ENCODE measurements around the gene HBP1.
A peak's percentile ranks its signal among the peaks of the same experiment; 100 is the strongest.

Gene HBP1

GRCh38 chr7:107157091-107157490 lies 11.7 kb upstream of the HBP1 start:
- DNase-seq, result no peak

DNA sequence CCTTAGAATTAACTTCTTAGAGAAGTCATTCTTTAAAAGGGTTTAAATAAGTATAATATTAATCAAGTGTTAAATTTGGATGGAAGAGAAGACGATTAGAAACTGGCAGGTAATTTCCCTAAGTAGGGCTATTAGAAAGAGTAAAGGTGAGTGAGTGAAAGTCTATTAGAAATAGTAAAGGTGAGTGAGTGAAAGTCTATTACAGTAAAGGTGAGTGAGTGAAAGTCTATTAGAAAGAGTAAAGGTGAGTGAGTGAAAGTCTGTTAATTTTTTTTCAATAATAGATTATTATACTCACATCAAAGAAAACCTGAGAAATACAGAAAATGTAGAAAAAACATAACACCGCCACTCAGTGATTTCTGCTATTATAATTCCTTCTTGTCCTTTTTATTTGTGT lies 10.8 kb upstream of the HBP1 start:
- DNase-seq, result no peak

DNA sequence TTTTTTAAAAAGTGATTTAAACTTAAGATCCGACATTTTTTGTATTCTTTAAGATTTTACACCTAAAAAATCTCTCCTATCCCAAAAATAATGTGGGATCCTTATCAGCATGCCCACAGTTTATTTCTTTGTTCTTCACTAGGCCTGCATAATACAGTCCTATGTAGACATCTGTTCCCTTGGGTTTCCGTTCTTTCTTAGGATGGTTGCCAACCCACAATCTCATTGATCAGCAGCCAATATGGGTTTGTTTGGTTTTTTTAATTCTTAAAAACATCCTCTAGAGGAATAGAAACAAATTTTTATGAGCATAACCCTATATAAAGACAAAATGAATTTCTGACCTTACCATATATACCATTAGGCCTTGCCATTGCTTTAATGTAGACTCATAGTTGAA lies 8.4 kb upstream of the HBP1 start:
- DNase-seq, result no peak

DNA sequence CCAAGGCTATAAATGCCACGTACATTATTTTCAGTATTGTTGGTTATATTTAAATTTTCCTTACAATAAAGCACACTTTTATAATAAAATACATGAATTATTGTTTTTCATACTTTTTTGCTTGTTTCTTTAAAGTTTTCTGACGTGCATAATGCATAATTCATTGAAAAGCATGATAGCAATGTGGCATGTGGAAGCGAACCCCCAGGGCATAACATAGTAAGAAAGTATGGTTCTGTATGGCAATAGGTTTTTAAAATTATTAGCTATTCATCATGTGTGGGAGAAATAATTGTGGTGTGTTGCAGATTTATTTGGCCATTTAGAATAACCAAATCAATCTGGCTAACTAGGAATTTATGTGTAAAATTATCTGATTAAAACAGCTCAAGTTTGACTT lies 7.4 kb upstream of the HBP1 start:
- no peak for DNase-seq

DNA sequence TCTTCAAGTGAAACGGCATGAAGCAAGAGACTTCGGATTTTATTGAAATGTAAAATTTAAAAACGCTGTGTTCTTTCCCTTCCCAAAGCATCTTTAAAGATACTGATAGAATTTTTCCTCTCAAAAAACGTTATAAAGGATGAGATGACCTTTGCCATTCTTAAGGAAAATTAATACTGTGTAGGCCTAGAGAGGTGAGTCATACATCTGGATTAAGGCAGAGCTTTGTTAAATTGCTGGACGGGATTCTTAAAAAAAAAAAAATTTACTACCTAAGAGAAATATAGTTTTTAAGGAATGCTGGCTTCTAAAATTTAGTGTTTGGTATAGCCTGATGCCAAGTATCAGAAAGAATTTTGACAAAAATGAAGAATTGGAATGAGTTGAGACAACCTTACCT lies 6.3 kb upstream of the HBP1 start:
- DNase-seq, result no peak

GRCh38 chr7:107164092-107164491 lies 4.7 kb upstream of the HBP1 start:
- DNase-seq, result no peak

DNA sequence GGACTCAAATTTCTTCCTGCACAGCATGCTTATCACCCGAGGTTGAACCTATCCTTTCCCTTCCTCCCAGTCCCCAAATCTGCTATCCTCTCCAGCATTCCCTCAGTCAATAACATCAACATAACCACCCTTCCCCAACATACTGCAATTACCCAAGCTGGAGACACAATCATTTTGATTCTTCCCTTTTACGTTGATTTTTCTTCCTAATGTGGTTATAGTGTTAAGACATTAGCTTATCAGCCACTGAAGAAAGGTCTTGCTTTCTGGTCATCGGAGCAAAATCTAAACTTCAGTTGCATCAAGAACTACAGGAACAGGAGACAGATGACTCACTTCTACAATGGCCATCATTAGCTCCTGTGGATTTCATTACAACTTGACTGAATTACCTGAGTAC lies 3.5 kb upstream of the HBP1 start:
- no peak for DNase-seq

GRCh38 chr7:107166736-107167426 lies 1.9 kb upstream of the HBP1 start:
- no peak for DNase-seq

GRCh38 chr7:107167483-107168232 lies 1.1 kb upstream of the HBP1 start:
- no peak for DNase-seq

GRCh38 chr7:107169120-107170050 lies 582 bp downstream of the HBP1 start:
- peak; percentile 77 for DNase-seq

DNA sequence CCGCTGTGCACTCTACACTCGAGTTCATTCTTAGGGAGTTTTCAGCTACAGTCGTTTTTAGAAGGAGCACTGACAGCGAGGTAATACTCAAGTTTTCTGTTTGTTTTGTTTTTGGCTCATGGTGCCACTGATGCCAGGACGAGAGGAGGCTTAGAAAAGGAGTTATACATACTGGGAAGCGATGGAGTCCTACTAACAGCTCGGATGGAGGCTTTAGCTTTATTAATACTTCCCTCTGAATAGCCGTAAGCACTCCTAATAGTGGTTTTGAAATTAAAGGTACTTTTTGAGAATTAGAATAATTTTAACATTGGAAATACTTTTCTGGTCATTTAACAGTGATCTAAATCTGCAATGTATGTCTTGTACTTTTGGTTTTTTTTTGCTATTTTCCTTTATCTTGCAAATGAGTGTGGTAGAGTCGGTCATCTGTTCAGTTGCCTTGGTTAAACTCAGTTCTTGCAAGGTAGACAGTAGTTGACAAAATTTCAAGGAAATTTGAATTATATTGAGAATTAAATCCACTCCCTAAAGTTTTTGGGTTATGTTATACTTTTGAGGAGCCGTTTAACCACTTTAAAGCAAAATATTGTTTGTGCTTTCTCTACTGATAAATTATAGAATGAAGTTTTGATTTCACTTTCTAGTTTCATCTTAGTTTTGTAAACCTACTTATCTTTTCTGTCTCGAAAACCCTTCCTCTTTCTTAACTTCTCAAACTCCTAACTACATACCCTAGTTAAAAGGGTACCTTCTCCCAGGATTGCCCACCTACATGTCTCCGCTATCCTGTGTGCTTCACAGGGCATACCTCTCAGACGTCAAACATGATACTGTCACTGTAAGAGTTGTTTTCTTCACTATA lies 1.5 kb downstream of the HBP1 start:
- no peak for DNase-seq

DNA sequence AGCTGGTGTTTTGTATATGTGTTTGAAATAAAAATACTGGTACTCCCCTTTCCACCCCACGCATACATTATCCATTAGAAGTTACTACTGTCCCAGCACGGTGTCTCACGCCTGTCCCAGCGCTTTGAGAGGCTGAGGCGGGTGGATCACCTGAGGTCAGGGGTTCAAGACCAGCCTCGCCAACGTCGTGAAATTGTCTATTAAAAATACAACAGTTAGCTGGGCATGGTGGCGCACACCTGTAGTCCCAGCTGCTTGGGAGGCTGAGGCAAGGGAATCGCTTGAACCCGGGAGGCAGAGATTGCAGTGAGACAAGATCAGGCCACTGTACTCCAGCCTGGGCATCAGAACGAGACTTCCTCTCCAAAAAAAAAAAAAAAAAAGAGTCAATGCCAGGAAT lies 2.7 kb downstream of the HBP1 start:
- DNase-seq, result no peak

- DNase-seq, result no peak
These were observed 3.7 kb downstream of the HBP1 start for GRCh38 chr7:107172276-107173032.

DNA sequence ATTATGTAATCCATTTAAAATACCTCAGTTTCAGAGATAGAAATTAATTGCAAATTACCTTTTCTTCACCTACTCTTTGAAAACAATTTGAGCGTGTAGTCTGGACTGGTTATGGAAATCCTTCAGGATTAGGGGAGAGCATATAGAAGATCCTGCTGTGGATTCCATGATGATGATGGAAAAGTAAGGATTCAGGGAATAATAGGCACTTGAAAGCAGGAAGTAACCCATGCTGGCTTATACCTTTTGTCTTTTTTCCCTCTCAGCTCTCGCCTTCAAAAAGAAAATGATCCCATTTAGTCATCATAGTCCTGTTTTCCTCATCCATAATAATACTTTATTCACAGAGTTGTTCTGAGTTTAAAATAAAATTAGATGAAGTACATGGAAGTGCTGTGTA lies 4.4 kb downstream of the HBP1 start:
- no peak for DNase-seq

GRCh38 chr7:107173691-107174406 lies 5.0 kb downstream of the HBP1 start:
- no peak for DNase-seq

DNA sequence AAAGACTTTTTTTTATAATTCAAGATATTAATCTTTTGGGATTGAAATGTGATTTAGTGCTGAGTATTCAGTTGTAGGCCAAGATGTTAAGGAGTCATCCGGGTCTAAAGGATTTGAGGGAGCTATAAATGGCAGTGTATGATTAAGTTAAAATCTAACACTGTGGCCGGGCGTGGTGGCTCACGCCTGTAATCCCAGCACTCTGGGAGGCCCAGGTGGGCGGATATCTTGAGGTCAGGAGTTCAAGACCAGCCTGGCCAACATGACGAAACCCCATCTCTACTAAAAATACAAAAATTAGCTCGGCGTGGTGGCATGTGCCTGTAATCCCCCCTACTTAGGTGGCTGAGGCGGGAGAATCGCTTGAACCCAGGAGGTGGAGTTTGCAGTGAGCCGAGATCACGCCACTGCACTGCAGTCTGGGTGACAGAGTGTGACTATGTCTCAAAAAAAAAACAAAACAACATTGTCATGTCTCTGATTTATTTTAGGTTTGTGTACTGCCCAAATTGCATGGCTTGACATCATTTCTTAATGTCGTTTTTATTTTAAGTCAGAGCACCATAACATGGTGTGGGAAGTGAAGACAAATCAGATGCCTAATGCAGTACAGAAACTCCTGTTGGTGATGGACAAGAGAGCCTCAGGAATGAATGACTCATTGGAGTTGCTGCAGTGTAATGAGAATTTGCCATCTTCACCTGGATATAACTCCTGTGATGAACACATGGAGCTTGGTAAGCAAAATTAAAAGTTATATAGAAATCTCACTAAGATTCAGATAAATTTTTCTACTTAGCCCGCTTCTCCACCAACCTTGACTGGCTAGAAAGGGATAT lies 10.7 kb downstream of the HBP1 start:
- no peak for DNase-seq

- DNase-seq, result no peak
These were observed 11.6 kb downstream of the HBP1 start for GRCh38 chr7:107180378-107180777.

- DNase-seq, result no peak
These were observed 12.4 kb downstream of the HBP1 start for GRCh38 chr7:107181172-107181571.

DNA sequence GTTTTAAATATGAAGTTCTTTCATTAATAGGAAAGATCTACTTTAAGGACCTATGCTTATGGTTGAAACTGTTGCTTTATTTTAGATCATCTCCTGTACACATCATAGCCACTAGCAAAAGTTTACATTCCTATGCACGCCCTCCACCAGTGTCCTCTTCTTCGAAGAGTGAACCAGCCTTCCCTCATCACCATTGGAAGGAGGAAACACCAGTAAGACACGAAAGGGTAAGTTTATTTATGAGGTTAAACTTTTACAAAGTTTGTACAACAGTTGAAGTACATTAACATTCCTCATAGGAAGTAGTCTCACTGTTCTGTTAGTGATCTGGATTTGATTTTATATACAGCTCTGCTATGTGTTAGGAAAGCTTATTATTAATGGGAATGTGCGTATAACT lies 16.9 kb downstream of the HBP1 start:
- DNase-seq, result no peak

DNA sequence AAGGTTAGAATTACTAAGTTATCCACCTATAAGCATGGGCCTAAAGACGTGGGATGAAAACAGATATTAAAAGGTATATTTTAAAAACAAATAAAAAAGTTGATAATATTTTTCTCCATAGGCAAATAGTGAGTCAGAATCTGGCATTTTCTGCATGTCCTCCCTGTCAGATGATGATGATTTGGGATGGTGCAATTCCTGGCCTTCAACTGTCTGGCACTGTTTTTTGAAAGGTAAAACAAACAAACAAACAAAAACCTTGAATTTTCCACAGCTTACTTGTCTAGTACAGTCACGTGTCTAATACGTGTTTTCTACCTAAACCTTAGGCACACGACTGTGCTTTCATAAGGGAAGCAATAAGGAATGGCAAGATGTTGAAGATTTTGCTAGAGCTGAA lies 17.4 kb downstream of the HBP1 start:
- no peak for DNase-seq
